ENCODE results near the gene PLA2G4F. TPM values are rescaled to one million over a fixed set of nuclear protein-coding genes. Genes with fewer than 3 reads are reported as not detected.
A peak's percentile ranks its signal among the peaks of the same experiment; 100 is the strongest.

The PLA2G4F gene
- total RNA-seq, 1 donor from 2014 or later: not detected

GRCh38 chr15:42141795-42142667 is 14.4 kb downstream of the PLA2G4F start:
- Mint-ChIP-seq H3K36me3 (ENCODE audit: low read depth) (no peaks in the 10 kb centered on the region), H3K9me3 (no peaks in the 10 kb centered on the region), H3K27ac (no peak overlapping the region), H3K4me3 (ENCODE audit: low read depth) (no peak overlapping the region), H3K4me1 (ENCODE audit: low read depth) (no peaks in the 10 kb centered on the region), H3K27me3 (ENCODE audit: low read depth) (peaks cover 2% of the 10 kb centered on the region)
- no peak for DNase-seq (ENCODE audit: low spot score)
- intact Hi-C loops (cut with micrococcal nuclease): no loop called here

DNA sequence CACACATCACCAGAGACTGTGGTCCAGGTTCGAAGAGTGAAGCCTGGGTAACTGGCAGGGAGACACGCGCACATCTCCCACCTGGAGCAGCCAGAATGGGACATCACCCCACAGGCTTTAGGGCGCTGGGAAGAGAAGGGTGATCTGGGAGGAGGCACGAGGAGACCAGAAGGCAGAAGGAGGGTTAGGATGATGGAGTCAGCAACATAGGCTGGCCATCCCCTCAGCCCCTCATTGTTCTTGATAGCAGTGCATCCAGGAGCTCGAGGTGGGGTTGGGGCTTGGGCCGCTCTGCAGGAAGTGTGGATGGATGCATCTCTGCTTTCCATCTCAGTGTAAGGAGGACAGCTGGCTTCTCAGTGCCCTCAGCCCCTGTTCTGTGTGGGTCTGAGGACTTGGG is 15.2 kb downstream of the PLA2G4F start:
- intact Hi-C loops (cut with micrococcal nuclease): no loop called here
- Mint-ChIP-seq H3K9me3 (no peaks in the 10 kb centered on the region), H3K4me3 (ENCODE audit: low read depth) (no peak overlapping the region), H3K27ac (no peak overlapping the region), H3K36me3 (ENCODE audit: low read depth) (no peaks in the 10 kb centered on the region), H3K27me3 (ENCODE audit: low read depth) (peaks cover 2% of the 10 kb centered on the region), H3K4me1 (ENCODE audit: low read depth) (no peaks in the 10 kb centered on the region)
- no peak for DNase-seq (ENCODE audit: low spot score)

- Mint-ChIP-seq H3K27me3 (ENCODE audit: low read depth) (peaks cover 2% of the 10 kb centered on the region), H3K4me1 (ENCODE audit: low read depth) (no peaks in the 10 kb centered on the region), H3K27ac (no peak overlapping the region), H3K36me3 (ENCODE audit: low read depth) (no peaks in the 10 kb centered on the region), H3K4me3 (ENCODE audit: low read depth) (no peak overlapping the region), H3K9me3 (no peaks in the 10 kb centered on the region)
- no peak for DNase-seq (ENCODE audit: low spot score)
- intact Hi-C loops (cut with micrococcal nuclease): no loop called here
Measured at GRCh38 chr15:42140383-42141070, 15.9 kb downstream of the PLA2G4F start.

GRCh38 chr15:42139596-42139995 is 16.8 kb downstream of the PLA2G4F start:
- no peak for DNase-seq (ENCODE audit: low spot score)
- Mint-ChIP-seq H3K9me3 (no peaks in the 10 kb centered on the region), H3K27me3 (ENCODE audit: low read depth) (peaks cover 2% of the 10 kb centered on the region), H3K4me3 (ENCODE audit: low read depth) (no peak overlapping the region), H3K27ac (no peak overlapping the region), H3K36me3 (ENCODE audit: low read depth) (no peaks in the 10 kb centered on the region), H3K4me1 (ENCODE audit: low read depth) (no peaks in the 10 kb centered on the region)
- intact Hi-C loops (cut with micrococcal nuclease): loop anchor here (5.0 kb wide), 1 partner anchor 72 kb away; no protein-coding TSS in a partner anchor

- Mint-ChIP-seq H3K4me1 (ENCODE audit: low read depth) (no peaks in the 10 kb centered on the region), H3K27me3 (ENCODE audit: low read depth) (peaks cover 2% of the 10 kb centered on the region), H3K36me3 (ENCODE audit: low read depth) (no peaks in the 10 kb centered on the region), H3K9me3 (no peaks in the 10 kb centered on the region), H3K4me3 (ENCODE audit: low read depth) (no peak overlapping the region), H3K27ac (no peak overlapping the region)
- no peak for DNase-seq (ENCODE audit: low spot score)
- intact Hi-C loops (cut with micrococcal nuclease): loop anchor here (5.0 kb wide), 1 partner anchor 72 kb away; no protein-coding TSS in a partner anchor
Measured at GRCh38 chr15:42138968-42139386, 17.5 kb downstream of the PLA2G4F start.

GRCh38 chr15:42138411-42138810 is 18.0 kb downstream of the PLA2G4F start:
- no peak for DNase-seq (ENCODE audit: low spot score)
- no peaks in the 10 kb centered on the region for H3K4me1 Mint-ChIP-seq (ENCODE audit: low read depth)
- intact Hi-C loops (cut with micrococcal nuclease): loop anchor here (5.0 kb wide), 1 partner anchor 71 kb away; no protein-coding TSS in a partner anchor
- H3K36me3 Mint-ChIP-seq (ENCODE audit: low read depth): no peaks in the 10 kb centered on the region
- H3K27ac Mint-ChIP-seq: no peak overlapping the region
- H3K9me3 Mint-ChIP-seq: no peaks in the 10 kb centered on the region
- H3K27me3 Mint-ChIP-seq (ENCODE audit: low read depth): peaks cover 2% of the 10 kb centered on the region
- no peak overlapping the region for H3K4me3 Mint-ChIP-seq (ENCODE audit: low read depth)

- no peak for DNase-seq (ENCODE audit: low spot score)
- Mint-ChIP-seq H3K4me3 (ENCODE audit: low read depth) (no peak overlapping the region), H3K4me1 (ENCODE audit: low read depth) (no peaks in the 10 kb centered on the region), H3K27ac (no peak overlapping the region), H3K36me3 (ENCODE audit: low read depth) (no peaks in the 10 kb centered on the region), H3K27me3 (ENCODE audit: low read depth) (peaks cover 4% of the 10 kb centered on the region), H3K9me3 (no peaks in the 10 kb centered on the region)
- intact Hi-C loops (cut with micrococcal nuclease): loop anchor here (5.0 kb wide), 1 partner anchor 70 kb away; no protein-coding TSS in a partner anchor
Measured at GRCh38 chr15:42137461-42138261, 18.8 kb downstream of the PLA2G4F start.

GRCh38 chr15:42136513-42136912 is 19.9 kb downstream of the PLA2G4F start:
- DNase-seq (ENCODE audit: low spot score): no peak
- H3K4me3 Mint-ChIP-seq (ENCODE audit: low read depth): no peak overlapping the region
- H3K27me3 Mint-ChIP-seq (ENCODE audit: low read depth): peaks cover 4% of the 10 kb centered on the region
- intact Hi-C loops (cut with micrococcal nuclease): loop anchor here (5.0 kb wide), 1 partner anchor 69 kb away; no protein-coding TSS in a partner anchor
- H3K27ac Mint-ChIP-seq: no peak overlapping the region
- no peaks in the 10 kb centered on the region for H3K36me3 Mint-ChIP-seq (ENCODE audit: low read depth)
- H3K9me3 Mint-ChIP-seq: no peaks in the 10 kb centered on the region
- H3K4me1 Mint-ChIP-seq (ENCODE audit: low read depth): no peaks in the 10 kb centered on the region

DNA sequence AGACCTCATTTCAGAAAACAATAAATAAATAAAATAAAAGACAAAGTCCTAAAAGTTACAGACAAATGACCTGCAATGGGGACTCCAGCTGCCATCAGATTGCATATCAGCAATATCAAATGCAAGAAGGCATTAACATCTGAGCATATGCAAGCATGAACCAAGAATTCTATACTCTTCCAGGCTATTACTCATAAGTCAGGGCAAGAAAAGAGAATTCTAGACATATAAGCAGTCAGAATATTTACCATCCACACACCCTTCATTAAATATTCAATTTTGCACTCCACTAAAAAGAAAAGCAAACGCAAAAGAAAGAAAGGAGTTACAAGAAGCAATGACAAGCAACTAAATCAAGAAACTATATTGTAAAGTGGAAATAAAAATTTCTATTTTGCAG is 21.1 kb downstream of the PLA2G4F start:
- H3K27me3 Mint-ChIP-seq (ENCODE audit: low read depth): peaks cover 6% of the 10 kb centered on the region
- no peaks in the 10 kb centered on the region for H3K4me1 Mint-ChIP-seq (ENCODE audit: low read depth)
- DNase-seq (ENCODE audit: low spot score): no peak
- no peaks in the 10 kb centered on the region for H3K9me3 Mint-ChIP-seq
- H3K36me3 Mint-ChIP-seq (ENCODE audit: low read depth): no peaks in the 10 kb centered on the region
- intact Hi-C loops (cut with micrococcal nuclease): loop anchor here (5.0 kb wide), 1 partner anchor 68 kb away; no protein-coding TSS in a partner anchor
- no peak overlapping the region for H3K4me3 Mint-ChIP-seq (ENCODE audit: low read depth)
- H3K27ac Mint-ChIP-seq: no peak overlapping the region

DNA sequence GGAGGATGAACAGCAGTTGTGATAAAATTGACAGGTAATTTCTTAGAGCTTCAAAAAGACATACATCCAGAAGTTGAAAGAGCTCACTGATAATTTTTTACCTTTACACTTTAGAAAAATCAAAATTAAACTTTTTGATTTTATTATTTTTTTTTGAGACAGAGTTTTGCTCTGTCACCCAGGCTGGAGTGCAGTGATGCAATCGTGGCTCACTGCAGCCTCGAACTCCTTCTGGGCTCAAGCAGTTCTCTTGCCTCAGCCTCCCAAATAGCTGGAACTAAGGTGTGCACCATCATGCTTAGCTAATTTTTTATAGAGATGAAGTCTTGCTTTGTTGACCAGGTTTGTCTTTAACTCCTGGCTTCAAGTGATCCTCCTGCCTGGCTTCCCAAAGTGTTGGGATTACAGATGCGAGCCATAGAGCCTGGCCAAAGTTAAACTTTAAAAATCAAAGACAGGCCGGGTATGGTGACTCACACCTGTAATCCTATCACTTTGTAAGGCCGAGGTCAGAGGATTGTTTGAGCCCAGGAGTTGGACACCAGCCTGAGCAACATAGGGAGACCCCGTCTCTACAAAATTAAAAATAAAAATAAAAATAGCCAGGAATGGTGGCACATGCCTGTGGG is 21.7 kb downstream of the PLA2G4F start:
- intact Hi-C loops (cut with micrococcal nuclease): loop anchor here (1.0 to 5.0 kb wide), 2 partner anchors 67 to 145 kb away; no protein-coding TSS in a partner anchor

DNA sequence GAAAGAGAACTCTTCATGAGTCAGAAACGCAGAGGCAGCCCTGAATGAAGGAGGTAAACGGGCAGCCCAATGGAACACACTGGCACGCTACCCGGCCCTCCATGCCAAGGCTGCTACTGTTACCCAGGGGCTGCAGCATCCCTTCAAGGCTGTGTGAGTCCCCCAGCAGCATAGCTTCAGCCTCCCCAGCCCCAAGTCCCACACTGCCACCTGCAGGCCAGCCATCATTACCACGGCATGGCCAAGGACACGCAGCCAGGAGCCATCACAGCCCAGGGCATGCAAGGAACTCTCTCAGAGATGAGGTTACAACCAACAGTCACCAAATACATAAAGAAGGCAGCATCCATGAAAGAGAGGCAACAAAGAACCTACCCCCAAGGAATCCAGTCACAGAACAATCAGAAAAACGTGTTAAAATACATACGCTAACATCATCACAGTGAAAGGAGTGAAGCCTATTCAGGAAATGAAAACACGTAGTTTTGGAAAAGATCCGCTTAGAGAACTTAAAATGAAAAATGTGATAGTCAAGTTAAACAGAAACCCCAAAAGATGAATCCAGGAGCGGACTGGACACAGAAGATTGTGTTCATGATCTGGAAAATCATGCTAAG is 22.4 kb downstream of the PLA2G4F start:
- no peaks in the 10 kb centered on the region for H3K36me3 Mint-ChIP-seq (ENCODE audit: low read depth)

More for the DNA sequence above, 21.7 kb downstream of the PLA2G4F start:
- Mint-ChIP-seq H3K27me3 (ENCODE audit: low read depth) (peaks cover 10% of the 10 kb centered on the region), H3K4me1 (ENCODE audit: low read depth) (no peaks in the 10 kb centered on the region), H3K27ac (no peak overlapping the region), H3K9me3 (no peaks in the 10 kb centered on the region), H3K36me3 (ENCODE audit: low read depth) (no peaks in the 10 kb centered on the region), H3K4me3 (ENCODE audit: low read depth) (no peak overlapping the region)
- DNase-seq (ENCODE audit: low spot score): no peak

More for the DNA sequence above, 22.4 kb downstream of the PLA2G4F start:
- peak; percentile 48 for DNase-seq (ENCODE audit: low spot score)
- intact Hi-C loops (cut with micrococcal nuclease): loop anchor here (1.0 kb wide), 1 partner anchor 145 kb away; no protein-coding TSS in a partner anchor
- no peak overlapping the region for H3K4me3 Mint-ChIP-seq (ENCODE audit: low read depth)
- no peaks in the 10 kb centered on the region for H3K9me3 Mint-ChIP-seq
- H3K27me3 Mint-ChIP-seq (ENCODE audit: low read depth): peaks cover 15% of the 10 kb centered on the region
- H3K4me1 Mint-ChIP-seq (ENCODE audit: low read depth): no peaks in the 10 kb centered on the region
- no peak overlapping the region for H3K27ac Mint-ChIP-seq

All from activated T-helper 2 cell treated with anti-CD3 and anti-CD28 coated beads, Interferon-gamma antibody, Interleukin-2, Interleukin-4, amounts not matched to agents 10 μg/mL and 5 μg/mL and 100 μg/mL, durations not matched to agents 14 hours and 24 hours and 36 hours (primary cell).